ENCODE results near the gene RPL9.

GRCh38 chr4:39484582-39485272, 26.0 kb upstream of the RPL9 start:
- TF ChIP-seq POLR2A (IDR thresholded peaks at IDR 0.05) (no peak), CTCF (IDR thresholded peaks at IDR 0.05) (no peak)

All from esophagus squamous epithelium (tissue), 4 donors.